K562 (cell line): ENCODE measurements around the gene TXLNA. TPM values are rescaled to one million over a fixed set of nuclear protein-coding genes. Genes with fewer than 3 reads are reported as not detected.

Source experiments
- CHD2 ChIP-seq: IDR thresholded peaks from 2 replicates; pipeline ENCODE4 v1.6.1; 2011; ENCODE audit warnings: low read depth, low read length
- CSDE1 ChIP-seq, 2 experiments: fragments of 450-650 bp; IDR thresholded peaks; 2 replicates each; pipeline ENCODE4 v1.6.1; 2016; ENCODE audit warnings: mild to moderate bottlenecking in 1 of 2
- E2F3 ChIP-seq: fragments of 250-450 bp; sonication (Bioruptor Pico); IDR thresholded peaks from 2 replicates; pipeline ENCODE4 v1.4.0; 2020; ENCODE audit warnings: mild to moderate bottlenecking
- FOSL1 ChIP-seq: fragments of 200-800 bp; sonication (Bioruptor generic); conservative IDR thresholded peaks from 2 replicates; pipeline ENCODE4 v1.6.1; 2016; ENCODE audit warnings: missing genetic modification characterization, missing compliant biosample characterization
- FOXM1 ChIP-seq, 2 experiments: fragments of 450-650 bp in 1 of 2; sonication (generic) in 1 of 2; formaldehyde crosslinking in 1 of 2; IDR thresholded peaks; 2 replicates each; pipeline versions ENCODE4 v1.6.1 to v1.9.0; 2017 to 2022; ENCODE audit warnings: low read depth in 2 of 2, mild to moderate bottlenecking in 2 of 2, missing genetic modification reagents in 1 of 2, moderate library complexity in 1 of 2
- HDGF ChIP-seq: fragments of 450-650 bp; IDR thresholded peaks from 2 replicates; pipeline ENCODE4 v1.6.1; 2016
- MAZ ChIP-seq, 2 experiments: fragments of 450-650 bp in 1 of 2; sonication (generic) in 1 of 2; formaldehyde crosslinking; IDR thresholded peaks in 1 of 2; conservative IDR thresholded peaks in 1 of 2; 2 replicates each; pipeline versions ENCODE4 v1.4.0 to v1.5.0; 2020; ENCODE audit warnings: mild to moderate bottlenecking in 1 of 2, missing genetic modification reagents in 1 of 2
- SIRT6 ChIP-seq: IDR thresholded peaks from one replicate; pipeline ENCODE4 v1.6.1; 2012; ENCODE audit warnings: low read depth, mild to moderate bottlenecking, control low read depth, inconsistent platforms, low read length, moderate library complexity
- SLC30A9 ChIP-seq: fragments of 250-450 bp; sonication (Bioruptor Pico); IDR thresholded peaks from 2 replicates; pipeline ENCODE4 v1.8.0; 2022; ENCODE audit warnings: mild to moderate bottlenecking, moderate library complexity
- XRCC3 ChIP-seq: fragments of 450-650 bp; IDR thresholded peaks from 2 replicates; pipeline ENCODE4 v1.6.1; 2017; ENCODE audit warnings: mild to moderate bottlenecking, moderate library complexity
- XRCC4 ChIP-seq: IDR thresholded peaks from one replicate; pipeline ENCODE4 v1.6.1; 2011; ENCODE audit not compliant: insufficient read depth, insufficient read length; ENCODE audit errors: extremely low read depth
- YBX1 ChIP-seq: fragments of 450-650 bp; IDR thresholded peaks from 2 replicates; pipeline ENCODE4 v1.7.1; 2016; ENCODE audit warnings: mild to moderate bottlenecking
- ZNF253 ChIP-seq: fragments of 250-450 bp; sonication (Bioruptor Pico); conservative IDR thresholded peaks from 2 replicates; pipeline ENCODE4 v1.6.1; 2021; ENCODE audit warnings: mild to moderate bottlenecking
- ZNF316 ChIP-seq: fragments of 450-650 bp; IDR thresholded peaks from 2 replicates; pipeline ENCODE4 v1.6.1; 2016
- ZNF699 ChIP-seq: fragments of 250-450 bp; sonication (Bioruptor Pico); IDR thresholded peaks from 2 replicates; pipeline ENCODE4 v1.8.0; 2021; ENCODE audit warnings: mild to moderate bottlenecking, moderate library complexity; ENCODE audit not compliant: insufficient replicate concordance
- polyA plus RNA-seq, 8 experiments: library from polyadenylated mRNA; depleted of rRNA in 4 of 8; stranded (reverse) in 5 of 8; unstranded in 3 of 8; fragments of >200 nt; fragmentation: Nextera tagmentation in 2 of 8; fragmentation: Illumina TruSeq in 1 of 8; extraction: Ambion mirVana in 2 of 8; extraction: Trizol in 1 of 8; gene quantifications; 2 replicates each; pipeline versions ENCODE4 v1.2.1 to v1.2.3, GENCODE V29; 2011 to 2014; ENCODE audit warnings: inconsistent platforms in 1 of 8, missing spikeins in 1 of 8
- total RNA-seq, 7 experiments: library from RNA; depleted of rRNA in 6 of 7; stranded (reverse); fragments of >200 nt in 6 of 7; fragmentation: Illumina TruSeq in 2 of 7; extraction: Trizol in 2 of 7; gene quantifications; 2 replicates each; pipeline versions ENCODE4 v1.2.1 to v1.2.3, GENCODE V29; 2011 to 2021; ENCODE audit warnings: low replicate concordance in 1 of 7
- TF ChIP-seq, protein P1 (sequence below): sonication (generic); formaldehyde crosslinking; IDR thresholded peaks from 2 replicates; pipeline ENCODE4 v1.8.0; 2023; ENCODE audit warnings: missing genetic modification reagents, mild to moderate bottlenecking, borderline replicate concordance
- TF ChIP-seq, protein P2 (sequence below): IDR thresholded peaks from 2 replicates; pipeline ENCODE4 v1.6.1; 2012; ENCODE audit warnings: low read depth, low read length, improper control_type of control experiment, borderline replicate concordance
- TF ChIP-seq, protein P3 (sequence below): fragments of 250-450 bp; sonication (Bioruptor Pico); IDR thresholded peaks from 2 replicates; pipeline ENCODE4 v1.5.0; 2022; ENCODE audit warnings: mild to moderate bottlenecking

Gene TXLNA
- total and polyA plus RNA-seq, 9 of the 15 experiments (the other 6 are each of a cell fraction or from before 2014, with no cell fraction given) = 9.2 to 54.5 (median 39.3) TPM

DNA sequence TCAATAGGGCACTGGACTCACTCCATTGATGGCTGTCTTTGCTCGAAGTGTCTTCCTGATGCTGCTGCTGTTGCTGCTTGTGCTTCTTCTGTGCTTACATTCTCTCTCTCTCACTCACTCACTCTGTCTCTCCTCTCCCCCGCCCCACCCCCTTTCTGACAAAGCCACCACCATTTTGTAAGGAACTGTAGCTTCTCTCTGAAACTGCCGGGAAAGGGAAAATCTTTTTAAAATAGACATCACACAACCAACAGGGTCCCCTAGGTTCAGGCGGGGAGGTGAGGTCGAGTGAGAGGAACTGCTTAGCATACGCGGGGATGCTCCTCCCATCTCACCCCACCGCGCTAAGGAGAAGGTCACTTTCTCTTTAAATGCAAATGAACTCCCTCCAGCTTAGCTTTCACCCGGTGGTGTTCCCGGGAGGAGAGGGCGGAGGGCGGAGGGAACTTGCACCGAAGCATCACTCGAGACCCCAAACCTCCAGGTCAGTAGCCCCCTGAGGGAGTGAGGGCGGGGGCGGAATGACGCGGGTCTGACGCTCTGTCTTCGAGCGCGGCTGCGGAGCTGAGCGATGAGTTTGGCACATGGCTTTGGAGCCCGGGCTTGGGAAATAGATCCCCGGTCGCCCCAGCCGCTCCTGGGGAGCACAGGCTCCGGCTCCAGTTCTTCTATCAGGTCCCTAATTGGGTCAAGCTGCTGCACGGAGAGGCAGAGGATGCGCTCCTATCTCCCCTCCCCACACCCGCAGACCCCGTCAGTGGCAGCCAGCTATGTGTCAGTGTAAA is 20.9 kb downstream of the TXLNA start, which contains the start of gene CCDC28B (continued):
- peak; percentile 45; the same call in 1 of the 2 replicates for TF ChIP-seq FOXM1 (IDR thresholded peaks at IDR 0.05; ENCODE audit: low read depth)
- peak; percentile 88 for TF ChIP-seq FOXM1 (CRISPR knock-in tag; IDR thresholded peaks at IDR 0.05; ENCODE audit: low read depth)
- no peak for TF ChIP-seq ZNF253 (CRISPR knock-in tag)
- TF ChIP-seq, protein P1, sequence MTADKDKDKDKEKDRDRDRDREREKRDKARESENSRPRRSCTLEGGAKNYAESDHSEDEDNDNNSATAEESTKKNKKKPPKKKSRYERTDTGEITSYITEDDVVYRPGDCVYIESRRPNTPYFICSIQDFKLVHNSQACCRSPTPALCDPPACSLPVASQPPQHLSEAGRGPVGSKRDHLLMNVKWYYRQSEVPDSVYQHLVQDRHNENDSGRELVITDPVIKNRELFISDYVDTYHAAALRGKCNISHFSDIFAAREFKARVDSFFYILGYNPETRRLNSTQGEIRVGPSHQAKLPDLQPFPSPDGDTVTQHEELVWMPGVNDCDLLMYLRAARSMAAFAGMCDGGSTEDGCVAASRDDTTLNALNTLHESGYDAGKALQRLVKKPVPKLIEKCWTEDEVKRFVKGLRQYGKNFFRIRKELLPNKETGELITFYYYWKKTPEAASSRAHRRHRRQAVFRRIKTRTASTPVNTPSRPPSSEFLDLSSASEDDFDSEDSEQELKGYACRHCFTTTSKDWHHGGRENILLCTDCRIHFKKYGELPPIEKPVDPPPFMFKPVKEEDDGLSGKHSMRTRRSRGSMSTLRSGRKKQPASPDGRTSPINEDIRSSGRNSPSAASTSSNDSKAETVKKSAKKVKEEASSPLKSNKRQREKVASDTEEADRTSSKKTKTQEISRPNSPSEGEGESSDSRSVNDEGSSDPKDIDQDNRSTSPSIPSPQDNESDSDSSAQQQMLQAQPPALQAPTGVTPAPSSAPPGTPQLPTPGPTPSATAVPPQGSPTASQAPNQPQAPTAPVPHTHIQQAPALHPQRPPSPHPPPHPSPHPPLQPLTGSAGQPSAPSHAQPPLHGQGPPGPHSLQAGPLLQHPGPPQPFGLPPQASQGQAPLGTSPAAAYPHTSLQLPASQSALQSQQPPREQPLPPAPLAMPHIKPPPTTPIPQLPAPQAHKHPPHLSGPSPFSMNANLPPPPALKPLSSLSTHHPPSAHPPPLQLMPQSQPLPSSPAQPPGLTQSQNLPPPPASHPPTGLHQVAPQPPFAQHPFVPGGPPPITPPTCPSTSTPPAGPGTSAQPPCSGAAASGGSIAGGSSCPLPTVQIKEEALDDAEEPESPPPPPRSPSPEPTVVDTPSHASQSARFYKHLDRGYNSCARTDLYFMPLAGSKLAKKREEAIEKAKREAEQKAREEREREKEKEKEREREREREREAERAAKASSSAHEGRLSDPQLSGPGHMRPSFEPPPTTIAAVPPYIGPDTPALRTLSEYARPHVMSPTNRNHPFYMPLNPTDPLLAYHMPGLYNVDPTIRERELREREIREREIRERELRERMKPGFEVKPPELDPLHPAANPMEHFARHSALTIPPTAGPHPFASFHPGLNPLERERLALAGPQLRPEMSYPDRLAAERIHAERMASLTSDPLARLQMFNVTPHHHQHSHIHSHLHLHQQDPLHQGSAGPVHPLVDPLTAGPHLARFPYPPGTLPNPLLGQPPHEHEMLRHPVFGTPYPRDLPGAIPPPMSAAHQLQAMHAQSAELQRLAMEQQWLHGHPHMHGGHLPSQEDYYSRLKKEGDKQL (CRISPR knock-in tag) = no peak
- no peak for TF ChIP-seq YBX1
- no peak; the same call in 1 of the 2 replicates for TF ChIP-seq FOSL1 (tag)
- no peak for TF ChIP-seq SLC30A9 (CRISPR knock-in tag)
- TF ChIP-seq ZNF316 = no peak
- TF ChIP-seq XRCC3 = no peak
- TF ChIP-seq HDGF = peak; percentile 44; the same call in 1 of the 2 replicates
- TF ChIP-seq SIRT6 = no peak
- TF ChIP-seq CSDE1 (IDR thresholded peaks at IDR 0.05) = no peak; a peak in 1 of 4 replicates
- TF ChIP-seq ZNF699 (CRISPR knock-in tag) = no peak
- TF ChIP-seq XRCC4 = no peak
- TF ChIP-seq MAZ (CRISPR knock-in tag; conservative IDR thresholded peaks at IDR 0.05 in 1 of 2, IDR thresholded peaks at IDR 0.05 in 1 of 2) = peak; percentile 53 to 69; a peak in 3 of 4 replicates
- TF ChIP-seq, protein P2, sequence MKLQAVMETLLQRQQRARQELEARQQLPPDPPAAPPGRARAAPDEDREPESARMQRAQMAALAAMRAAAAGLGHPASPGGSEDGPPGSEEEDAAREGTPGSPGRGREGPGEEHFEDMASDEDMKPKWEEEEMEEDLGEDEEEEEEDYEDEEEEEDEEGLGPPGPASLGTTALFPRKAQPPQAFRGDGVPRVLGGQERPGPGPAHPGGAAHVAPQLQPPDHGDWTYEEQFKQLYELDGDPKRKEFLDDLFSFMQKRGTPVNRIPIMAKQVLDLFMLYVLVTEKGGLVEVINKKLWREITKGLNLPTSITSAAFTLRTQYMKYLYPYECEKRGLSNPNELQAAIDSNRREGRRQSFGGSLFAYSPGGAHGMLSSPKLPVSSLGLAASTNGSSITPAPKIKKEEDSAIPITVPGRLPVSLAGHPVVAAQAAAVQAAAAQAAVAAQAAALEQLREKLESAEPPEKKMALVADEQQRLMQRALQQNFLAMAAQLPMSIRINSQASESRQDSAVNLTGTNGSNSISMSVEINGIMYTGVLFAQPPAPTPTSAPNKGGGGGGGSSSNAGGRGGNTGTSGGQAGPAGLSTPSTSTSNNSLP = no peak
- TF ChIP-seq E2F3 (CRISPR knock-in tag) = no peak
- no peak for TF ChIP-seq CHD2
- TF ChIP-seq, protein P3, sequence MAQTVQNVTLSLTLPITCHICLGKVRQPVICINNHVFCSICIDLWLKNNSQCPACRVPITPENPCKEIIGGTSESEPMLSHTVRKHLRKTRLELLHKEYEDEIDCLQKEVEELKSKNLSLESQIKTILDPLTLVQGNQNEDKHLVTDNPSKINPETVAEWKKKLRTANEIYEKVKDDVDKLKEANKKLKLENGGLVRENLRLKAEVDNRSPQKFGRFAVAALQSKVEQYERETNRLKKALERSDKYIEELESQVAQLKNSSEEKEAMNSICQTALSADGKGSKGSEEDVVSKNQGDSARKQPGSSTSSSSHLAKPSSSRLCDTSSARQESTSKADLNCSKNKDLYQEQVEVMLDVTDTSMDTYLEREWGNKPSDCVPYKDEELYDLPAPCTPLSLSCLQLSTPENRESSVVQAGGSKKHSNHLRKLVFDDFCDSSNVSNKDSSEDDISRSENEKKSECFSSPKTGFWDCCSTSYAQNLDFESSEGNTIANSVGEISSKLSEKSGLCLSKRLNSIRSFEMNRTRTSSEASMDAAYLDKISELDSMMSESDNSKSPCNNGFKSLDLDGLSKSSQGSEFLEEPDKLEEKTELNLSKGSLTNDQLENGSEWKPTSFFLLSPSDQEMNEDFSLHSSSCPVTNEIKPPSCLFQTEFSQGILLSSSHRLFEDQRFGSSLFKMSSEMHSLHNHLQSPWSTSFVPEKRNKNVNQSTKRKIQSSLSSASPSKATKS (CRISPR knock-in tag) = no peak
